Esophagus squamous epithelium (tissue), 4 donors: ENCODE results near the gene KCNJ11.

ENCODE experiments used
- CTCF ChIP-seq, 6 experiments: fragments of 450-650 bp in 4 of 6; fragments of 200-600 bp in 2 of 6; sonication (generic) in 2 of 6; IDR thresholded peaks; one replicate each; pipeline ENCODE4 v1.5.1; 2016 to 2019; ENCODE audit warnings: antibody characterized with exemption in 6 of 6, mild to moderate bottlenecking in 4 of 6, moderate library complexity in 4 of 6
- POLR2A ChIP-seq, 4 donors: fragments of 450-650 bp; IDR thresholded peaks; one replicate each; pipeline ENCODE4 v1.6.1; 2017; ENCODE audit warnings: antibody characterized with exemption in 4 of 4, mild to moderate bottlenecking in 4 of 4, moderate library complexity in 3 of 4

- TF ChIP-seq CTCF (IDR thresholded peaks at IDR 0.05) (no peak), POLR2A (IDR thresholded peaks at IDR 0.05) (no peak)
These were observed 17.8 kb upstream of the KCNJ11 start for GRCh38 chr11:17406082-17406817.
